Femur (tissue), 1 donor: ENCODE data around the gene KCNJ6.

Experiments used
- DNase-seq: peaks from one replicate; pipeline ENCODE4 v3.0.0-alpha.2; 2017

The KCNJ6 gene

GRCh38 chr21:37631319-37632117 lies 284.7 kb downstream of the KCNJ6 start:
- DNase-seq, result no peak

GRCh38 chr21:37630872-37631271 lies 285.4 kb downstream of the KCNJ6 start:
- DNase-seq, result no peak

- no peak for DNase-seq
Observed at GRCh38 chr21:37628362-37628761, 287.9 kb downstream of the KCNJ6 start.

- no peak for DNase-seq
Observed at GRCh38 chr21:37627561-37627960, 288.7 kb downstream of the KCNJ6 start.

- DNase-seq, result no peak
Observed at GRCh38 chr21:37627074-37627473, 289.2 kb downstream of the KCNJ6 start.

- DNase-seq, result no peak
Observed at GRCh38 chr21:37626320-37626719, 289.9 kb downstream of the KCNJ6 start.

- no peak for DNase-seq
Observed at GRCh38 chr21:37623689-37624088, 292.6 kb downstream of the KCNJ6 start.

GRCh38 chr21:37623183-37623582 lies 293.1 kb downstream of the KCNJ6 start:
- DNase-seq, result no peak

GRCh38 chr21:37622755-37623154 lies 293.5 kb downstream of the KCNJ6 start:
- no peak for DNase-seq

- no peak for DNase-seq
Observed at GRCh38 chr21:37620401-37620800, 295.9 kb downstream of the KCNJ6 start.

- DNase-seq, result no peak
Observed at GRCh38 chr21:37619464-37619974, 296.7 kb downstream of the KCNJ6 start.

GRCh38 chr21:37618081-37618480 lies 298.2 kb downstream of the KCNJ6 start:
- no peak for DNase-seq

- DNase-seq, result no peak
Observed at GRCh38 chr21:37615962-37616361, 300.3 kb downstream of the KCNJ6 start.

- no peak for DNase-seq
Observed at GRCh38 chr21:37614351-37614875, 301.8 kb downstream of the KCNJ6 start.

- DNase-seq, result no peak
Observed at GRCh38 chr21:37607081-37607480, 309.2 kb downstream of the KCNJ6 start.

- no peak for DNase-seq
Observed at GRCh38 chr21:37606549-37606948, 309.7 kb downstream of the KCNJ6 start.

- DNase-seq, result no peak
Observed at GRCh38 chr21:37605006-37605405, 311.3 kb downstream of the KCNJ6 start.

GRCh38 chr21:37603129-37603528 lies 313.1 kb downstream of the KCNJ6 start:
- no peak for DNase-seq

- DNase-seq, result no peak
Observed at GRCh38 chr21:37601915-37602314, 314.3 kb downstream of the KCNJ6 start.

- no peak for DNase-seq
Observed at GRCh38 chr21:37601027-37601426, 315.2 kb downstream of the KCNJ6 start.

- DNase-seq, result no peak
Observed at GRCh38 chr21:37595944-37596343, 320.3 kb downstream of the KCNJ6 start.

GRCh38 chr21:37594472-37594951 lies 321.7 kb downstream of the KCNJ6 start:
- DNase-seq, result no peak

- no peak for DNase-seq
Observed at GRCh38 chr21:37593740-37594471, 322.4 kb downstream of the KCNJ6 start.

GRCh38 chr21:37593015-37593414 lies 323.2 kb downstream of the KCNJ6 start:
- DNase-seq, result no peak
